GM18498 (cell line): ENCODE measurements around the gene RPL22.

Experiments used
- ATAC-seq: cut with Tn5 transposase; IDR thresholded peaks from one replicate; pipeline ENCODE4 v1.9.1; 2021; ENCODE audit warnings: mild to moderate bottlenecking, moderate library complexity; ENCODE audit not compliant: unreplicated experiment

RPL22 gene

DNA sequence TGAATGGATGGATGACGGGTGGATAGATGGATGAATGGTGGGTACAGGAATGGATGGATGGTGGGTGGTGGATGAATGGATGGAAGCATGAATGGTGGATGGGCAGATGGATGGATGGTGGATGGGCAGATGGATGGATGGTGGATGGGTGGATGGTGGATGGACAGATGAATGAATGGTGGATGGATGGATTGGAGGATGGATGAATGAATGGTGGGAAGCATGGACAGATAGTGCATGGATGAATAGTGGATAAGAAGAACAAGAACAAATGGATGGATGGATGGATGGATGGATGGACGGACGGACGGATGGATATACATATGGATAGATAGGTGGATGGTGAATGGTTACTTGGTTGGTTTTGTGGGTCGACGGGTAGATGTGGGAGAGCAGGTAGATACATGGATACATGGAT, 24.0 kb downstream of the RPL22 start:
- no peak for ATAC-seq

DNA sequence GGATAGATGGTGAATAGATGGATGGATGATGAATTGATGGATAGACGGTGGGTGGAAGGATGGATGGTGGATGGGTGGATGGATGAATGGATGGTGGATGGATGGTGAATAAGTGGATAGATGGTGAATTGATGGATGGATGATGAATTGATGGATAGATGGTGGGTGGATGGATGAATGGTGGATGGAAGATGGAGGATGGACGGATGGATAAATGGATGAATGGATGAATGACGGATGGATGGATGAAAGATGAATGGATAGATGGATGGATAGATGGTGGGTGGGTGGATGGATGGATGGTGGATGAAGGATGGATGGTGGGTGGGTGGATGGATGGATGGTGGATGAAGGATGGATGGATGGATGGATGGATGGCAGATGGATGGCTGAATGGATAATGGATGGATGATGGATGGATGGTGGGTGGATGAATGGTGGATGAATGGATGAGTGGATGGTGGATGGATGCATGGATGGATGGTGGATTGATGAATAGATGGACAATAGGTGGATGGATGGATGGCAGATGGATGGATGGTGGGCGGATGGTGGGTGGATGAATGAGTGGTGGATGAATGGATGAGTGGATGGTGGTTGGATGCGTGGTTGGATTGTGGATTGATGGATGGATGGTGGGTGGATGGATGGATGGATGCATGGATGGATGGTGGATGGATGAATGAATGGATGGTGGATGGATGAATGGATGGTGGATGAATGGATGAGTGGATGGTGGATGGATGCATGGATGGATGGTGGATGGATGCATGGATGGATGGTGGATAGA, 24.6 kb downstream of the RPL22 start:
- ATAC-seq, result no peak

DNA sequence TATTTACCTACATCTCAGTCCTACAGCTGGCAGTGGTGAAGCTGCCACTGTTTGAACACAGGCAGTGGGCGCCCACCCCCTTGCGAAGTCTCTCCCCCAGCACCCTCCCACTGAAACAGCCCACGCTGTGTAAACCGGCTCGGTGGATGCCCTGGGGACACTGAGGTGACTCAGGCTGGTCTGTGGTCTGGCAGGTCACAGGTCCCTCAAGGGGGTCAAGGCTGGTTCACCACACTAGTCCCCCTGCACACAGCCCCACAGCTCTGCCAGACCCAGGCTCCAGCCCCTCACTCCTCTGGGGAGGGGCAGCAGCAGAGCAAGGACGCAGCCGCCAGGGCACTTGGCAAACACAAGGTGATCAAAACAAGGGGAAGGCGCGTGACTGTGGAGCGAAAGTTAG, 26.8 kb downstream of the RPL22 start:
- no peak for ATAC-seq

DNA sequence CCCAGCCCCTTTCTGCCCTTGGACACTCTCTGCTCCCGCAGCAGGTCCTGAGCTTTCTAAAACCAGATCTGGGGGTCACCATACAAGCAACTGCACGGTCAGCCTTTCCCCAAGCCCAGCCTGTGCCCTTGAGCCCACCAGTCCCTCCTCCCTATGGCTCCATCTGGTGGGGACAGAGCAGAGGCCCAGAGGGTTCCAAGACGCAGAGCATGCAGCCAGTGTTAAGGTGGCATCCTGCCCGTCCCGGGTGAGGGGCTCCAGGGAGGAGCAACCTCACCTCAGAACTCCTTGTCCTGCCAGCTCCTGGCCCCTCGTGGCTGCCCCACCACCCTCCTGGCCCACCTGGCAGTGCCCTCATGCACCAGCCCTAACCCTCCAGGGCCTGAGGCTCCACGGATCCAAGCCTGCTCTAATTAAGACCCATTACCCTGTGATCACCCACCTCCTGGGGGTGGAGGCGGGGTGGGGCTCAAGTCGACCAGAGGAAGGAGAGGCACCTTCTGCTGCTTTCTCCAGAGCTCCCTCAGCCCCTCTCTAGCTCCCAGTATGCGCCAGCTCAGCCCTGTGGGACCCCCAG, 27.8 kb downstream of the RPL22 start:
- no peak for ATAC-seq

DNA sequence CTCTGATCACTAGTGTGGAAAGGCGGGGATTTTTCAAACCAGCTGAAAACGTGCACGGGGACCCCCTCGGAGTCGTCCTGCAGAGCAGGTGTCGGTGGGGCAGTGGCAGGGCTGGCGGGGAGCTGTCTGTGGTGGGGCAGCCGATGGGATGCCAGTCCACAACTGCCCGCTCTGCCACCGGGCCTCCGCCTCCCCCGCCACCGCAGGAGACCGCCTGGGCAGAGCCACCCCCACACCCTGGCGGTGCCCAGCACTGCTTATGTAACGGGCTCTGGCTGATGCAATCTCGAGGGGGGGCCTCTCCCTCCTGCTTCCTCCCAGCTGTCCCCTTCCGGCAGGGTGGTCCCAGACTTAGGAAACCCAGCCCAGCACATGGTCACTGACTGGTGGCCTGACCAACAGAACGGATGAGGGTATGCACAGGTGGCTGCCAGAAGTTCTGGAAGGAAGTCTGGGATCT, 28.6 kb downstream of the RPL22 start:
- ATAC-seq, result no peak

DNA sequence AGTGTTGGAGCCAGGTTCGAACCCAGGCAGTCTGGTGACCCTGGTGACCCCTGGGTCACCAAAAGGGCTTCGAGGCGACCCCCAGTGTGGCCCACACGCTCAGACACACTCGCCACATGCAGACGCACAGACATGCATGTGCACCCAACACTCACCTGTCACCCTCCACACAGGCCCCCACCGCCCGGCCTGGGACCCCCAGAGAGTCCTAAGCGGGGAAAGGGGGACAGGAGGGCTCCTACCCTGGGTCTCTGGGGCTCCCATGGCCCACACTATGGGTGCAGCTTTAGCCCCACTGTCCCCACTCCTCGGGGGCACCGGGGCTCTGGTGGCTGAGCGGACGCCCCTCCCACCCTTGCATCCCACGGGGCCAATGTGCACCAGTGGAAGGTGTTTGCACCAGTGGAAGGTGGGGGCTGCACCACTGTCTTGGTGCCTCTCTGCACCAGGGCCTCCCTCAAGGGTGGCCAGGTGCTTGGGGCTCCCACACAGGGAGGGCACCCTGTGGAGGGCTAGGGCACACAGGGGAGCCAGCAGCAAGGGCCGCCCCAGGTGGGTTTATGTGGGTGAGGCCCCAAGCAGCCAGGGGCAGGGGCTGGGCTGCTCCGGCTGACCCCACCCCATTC, 29.2 kb downstream of the RPL22 start:
- no peak for ATAC-seq

DNA sequence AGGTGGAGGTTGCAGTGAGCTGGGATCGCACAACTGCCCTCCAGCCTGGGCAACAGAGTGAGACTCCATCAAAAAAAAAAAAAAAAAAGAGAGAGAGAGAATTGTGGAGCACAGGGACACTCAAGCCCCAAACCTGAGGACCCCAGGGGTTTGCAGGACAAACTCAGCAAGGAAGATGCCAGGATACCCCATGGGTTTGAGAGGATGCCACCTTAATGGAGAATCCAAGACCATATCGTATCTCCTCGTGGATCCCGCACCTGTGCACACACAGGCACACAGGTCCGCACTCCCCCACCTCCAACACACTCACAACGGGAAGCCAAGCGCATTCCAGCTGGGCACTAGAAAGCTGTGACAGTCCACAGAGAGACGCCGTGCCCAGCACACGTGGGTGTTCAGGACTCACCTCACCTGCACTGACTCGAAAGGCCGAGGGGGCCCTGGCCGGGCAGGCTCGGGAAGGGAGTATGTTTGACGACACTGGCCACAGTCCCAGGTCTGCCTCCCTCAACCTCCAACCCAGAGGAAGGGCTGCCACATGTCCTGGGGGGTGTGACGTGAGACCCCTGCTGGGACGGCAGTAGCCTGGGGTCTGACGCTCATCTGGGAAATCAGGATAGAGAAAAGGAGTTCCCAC, 30.3 kb downstream of the RPL22 start:
- ATAC-seq, result no peak

DNA sequence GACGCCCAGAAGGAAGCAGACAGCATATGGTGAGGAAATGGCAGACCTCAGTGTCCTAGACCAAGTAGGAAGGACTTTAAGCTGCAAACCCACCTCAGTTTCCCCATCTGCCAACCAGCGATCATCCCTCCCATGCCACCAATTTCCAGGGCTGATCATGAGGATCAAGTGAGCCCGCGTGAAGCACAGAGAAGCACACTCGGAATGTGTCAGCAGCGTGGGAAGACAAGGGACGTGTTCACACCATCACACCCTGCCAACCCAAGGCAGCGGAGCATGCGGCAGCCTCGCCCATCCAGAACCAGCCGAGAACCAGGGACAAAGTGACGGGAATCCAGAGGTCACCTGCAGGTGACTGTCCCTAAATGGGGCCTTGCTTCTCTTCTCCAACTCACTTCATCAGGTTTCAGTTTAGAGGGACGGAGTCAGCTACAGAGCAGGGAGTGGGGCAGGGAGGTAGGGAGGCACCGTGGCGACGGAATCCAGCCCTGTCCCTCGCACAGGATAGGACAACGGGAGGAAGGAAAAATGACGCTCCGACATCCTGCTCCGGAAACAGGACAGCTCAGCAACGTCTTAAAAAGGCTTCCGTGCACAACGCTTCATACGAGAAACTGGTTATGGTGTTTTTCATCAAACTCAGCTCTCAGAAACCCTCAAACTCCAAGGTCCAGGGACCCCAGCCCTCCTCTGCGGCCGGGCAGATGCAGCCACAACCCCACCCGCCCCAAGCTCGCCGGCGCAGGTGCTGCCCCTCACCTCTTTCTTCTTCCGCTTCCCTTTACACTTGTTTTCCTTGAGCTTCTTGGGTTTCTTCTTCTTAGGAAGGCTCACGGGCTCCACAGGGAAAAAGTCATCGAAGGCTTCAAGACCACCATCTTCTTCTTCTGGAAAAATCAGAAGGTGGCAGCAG, 31.7 kb downstream of the RPL22 start:
- no peak for ATAC-seq

DNA sequence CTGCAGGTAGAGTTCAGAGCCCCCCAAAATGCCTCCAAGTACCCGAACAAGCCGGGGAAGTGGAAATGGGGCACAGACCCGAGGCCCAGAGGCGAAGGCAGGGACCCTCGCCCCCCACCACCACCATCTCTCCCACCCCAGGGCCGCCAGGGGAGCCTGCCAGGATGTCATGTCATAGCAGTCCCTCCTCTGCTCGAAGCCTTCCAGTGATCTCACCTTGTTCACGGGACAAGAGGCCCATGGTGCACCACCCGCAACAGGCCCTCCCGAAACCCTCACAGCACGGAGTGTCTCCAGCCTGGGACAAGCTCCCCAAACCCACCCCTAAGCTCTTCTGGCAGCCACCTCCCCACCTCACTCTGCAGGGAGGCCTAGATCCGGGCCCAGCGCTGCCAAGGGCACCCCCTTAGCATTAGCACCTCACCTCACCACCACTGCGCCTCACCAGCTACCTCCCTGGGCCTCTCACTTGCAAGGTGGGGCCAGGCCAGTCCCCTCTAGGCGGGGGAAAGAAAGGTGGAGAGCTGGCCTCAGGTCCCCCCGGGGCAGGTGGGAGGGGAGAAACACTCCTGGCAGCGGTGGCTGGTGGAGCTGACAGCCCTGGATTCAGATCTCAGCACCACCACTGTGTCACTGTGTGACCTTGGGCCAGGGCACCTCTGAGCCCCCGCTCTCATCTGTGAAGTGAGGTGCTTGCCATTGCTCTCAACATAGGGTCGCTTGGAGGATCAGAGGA, 32.6 kb downstream of the RPL22 start:
- ATAC-seq, result no peak

DNA sequence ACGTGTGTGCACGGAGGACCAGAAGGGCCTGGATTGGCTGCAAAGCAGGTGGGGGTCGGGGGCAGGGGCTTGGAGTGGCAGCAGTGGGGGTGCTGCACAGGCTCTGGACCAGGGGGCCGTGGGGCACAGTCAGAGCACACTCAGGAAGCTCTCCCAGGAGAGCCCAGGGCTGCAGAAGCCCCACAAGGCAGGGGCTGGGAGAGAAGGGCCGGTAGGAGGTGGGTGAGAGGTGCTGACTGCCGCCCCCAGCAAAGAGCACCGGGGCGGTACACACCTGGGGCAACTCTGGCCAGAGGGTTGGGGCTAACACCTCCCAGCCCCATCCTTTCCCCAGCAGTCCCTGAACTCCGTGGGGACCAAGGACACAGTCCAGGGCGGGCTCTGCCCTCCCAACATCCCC, 33.2 kb downstream of the RPL22 start:
- ATAC-seq, result no peak

DNA sequence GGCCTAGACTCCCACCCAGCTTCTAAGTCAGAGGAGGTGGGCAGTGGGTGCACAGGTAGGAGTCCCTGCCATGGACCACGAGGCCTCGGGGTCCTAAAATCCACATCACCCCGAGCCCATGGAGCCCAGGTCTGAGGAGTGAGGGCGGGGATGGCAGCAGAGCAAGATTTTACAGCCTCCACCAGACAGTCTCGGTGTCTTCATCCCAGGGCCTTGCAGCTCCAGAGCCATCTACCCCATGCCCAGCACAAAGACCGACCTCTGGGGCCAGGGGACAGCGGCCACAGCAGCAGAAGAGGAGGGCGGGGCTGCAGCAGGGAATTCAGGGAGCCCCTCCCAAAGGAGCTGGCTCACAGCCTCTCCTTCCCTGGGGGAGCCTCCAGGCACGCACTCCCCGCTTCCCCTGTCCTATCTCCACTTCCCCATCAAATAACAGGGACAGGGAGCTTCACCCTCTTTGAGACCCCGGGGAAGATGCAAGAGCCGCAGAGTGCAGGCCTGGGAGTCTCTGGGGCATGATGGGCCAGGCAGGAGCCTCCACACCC, 33.9 kb downstream of the RPL22 start:
- no peak for ATAC-seq

DNA sequence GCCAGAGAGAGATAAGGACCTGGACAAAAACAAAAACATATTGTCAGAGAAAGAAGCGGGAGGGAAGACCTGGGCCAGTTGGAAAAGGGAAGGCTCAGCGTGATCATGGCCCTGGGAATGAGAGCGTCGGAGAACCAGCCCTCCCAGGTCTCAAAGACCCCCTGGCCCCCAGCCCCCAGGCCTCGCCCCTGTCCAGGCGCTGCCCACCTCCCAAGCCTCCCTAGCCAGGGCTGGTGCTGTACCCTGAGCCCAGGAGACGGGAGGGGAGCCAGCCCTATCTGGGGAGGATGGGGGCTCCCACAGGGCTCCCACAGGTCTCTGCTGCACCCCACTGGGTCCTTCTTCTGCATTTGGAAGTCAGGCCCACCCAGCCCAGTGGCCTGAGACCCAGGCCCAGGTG, 34.4 kb downstream of the RPL22 start:
- ATAC-seq, result no peak

DNA sequence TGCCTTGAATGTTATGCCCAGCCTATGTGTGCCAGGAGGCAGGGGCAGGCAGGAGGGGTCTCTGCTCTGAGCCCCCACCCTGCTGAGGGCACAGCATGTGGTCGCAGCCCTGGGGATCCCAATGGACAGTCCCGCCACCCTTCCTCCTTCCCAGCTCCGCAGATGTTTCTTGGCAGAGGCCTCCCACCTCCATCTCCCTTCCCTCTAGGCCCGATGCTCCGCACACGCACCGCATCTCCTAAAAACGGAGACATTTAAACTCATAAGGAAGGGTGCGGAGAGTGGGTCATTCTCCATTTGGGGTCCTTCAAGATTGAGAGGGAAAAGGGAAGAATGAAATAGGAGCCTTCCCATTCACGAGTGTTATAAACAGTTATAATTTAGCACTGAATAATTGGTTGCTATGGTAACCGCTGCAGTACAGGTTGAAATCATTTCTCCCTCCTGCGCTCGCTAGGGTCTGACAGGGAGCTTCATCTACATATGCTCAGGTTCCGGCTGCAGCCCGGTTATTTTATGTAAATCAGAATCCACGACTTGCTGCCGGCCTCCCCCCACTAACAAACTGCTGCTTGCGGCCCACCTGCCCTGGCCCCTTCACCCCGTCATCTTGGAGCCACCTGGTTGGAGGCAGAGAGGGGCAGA, 35.3 kb downstream of the RPL22 start:
- ATAC-seq, result no peak

DNA sequence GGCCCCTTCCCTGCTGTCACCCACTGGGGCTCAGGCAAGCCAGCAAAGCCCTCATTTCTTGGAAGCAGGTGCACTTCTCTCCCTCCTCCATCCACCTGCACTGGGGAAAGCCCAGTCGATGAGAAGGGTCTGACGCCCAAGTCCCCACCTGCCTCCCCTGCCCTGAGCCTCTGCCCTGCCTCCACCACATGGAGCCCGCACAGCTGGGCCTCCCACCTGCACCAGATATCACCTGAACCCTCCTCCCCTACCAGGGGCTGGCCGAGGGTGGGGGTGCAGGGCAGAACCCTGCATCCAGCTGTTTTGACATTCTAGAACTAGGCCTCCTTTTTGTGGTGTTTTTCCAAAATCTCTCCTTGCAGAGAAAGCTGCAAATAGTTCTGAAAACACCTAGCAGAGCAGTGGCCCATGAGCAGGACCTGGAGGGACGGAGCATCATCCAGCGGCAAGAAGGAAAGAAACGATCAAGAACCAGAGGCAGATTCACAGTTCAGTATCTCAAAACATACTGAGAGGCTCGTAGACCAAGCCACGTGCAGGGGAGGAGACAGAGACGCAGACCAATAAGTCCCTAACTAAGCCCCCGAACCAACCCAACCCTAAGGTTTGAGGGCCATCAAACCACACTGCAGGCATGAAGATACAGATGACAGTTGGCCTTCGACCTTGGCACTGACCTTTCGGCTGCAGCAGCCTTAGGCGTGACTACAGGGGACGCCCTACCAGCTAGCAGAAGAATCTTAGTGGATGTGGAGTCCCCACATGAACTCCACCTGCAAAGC, 36.0 kb downstream of the RPL22 start:
- ATAC-seq, result no peak

DNA sequence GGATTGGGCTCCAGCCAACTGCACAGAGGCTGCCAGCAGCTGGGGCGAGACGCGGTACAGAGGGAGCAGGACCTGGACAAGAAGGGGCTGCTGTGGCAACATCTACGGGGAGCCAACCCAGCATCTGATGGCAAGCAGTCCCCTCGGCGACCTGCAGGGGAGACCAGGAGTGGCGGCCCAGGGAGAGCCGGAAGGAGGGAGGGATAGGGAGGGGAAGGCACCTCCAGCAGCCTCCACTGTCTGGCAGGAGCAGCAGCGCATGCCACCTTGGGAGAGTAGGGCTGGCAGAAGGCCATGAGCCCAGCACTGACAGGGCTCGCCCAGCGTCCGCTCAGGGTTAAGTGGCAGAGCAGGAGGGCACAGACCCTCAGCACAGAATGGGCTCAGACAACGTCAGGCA, 36.6 kb downstream of the RPL22 start:
- ATAC-seq, result no peak

DNA sequence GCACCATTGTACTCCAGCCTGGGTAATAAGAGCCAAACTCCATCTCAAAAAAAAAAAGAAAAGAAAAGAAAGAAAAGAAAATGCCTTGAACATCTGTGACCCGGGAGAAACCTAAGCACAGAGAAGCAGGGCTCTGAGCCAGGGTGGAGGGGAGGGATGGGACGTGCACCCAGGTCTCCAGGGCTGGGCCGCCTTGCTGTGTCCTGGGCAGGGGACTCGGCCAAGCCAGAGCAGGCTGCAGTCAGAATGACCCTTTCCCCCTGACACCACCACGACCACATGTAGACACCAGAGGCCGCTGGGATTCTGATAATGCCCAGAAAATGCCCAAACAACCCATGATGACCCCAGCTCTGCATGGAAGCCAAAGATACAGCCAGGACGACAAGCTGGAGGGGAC, 37.1 kb downstream of the RPL22 start:
- no peak for ATAC-seq

DNA sequence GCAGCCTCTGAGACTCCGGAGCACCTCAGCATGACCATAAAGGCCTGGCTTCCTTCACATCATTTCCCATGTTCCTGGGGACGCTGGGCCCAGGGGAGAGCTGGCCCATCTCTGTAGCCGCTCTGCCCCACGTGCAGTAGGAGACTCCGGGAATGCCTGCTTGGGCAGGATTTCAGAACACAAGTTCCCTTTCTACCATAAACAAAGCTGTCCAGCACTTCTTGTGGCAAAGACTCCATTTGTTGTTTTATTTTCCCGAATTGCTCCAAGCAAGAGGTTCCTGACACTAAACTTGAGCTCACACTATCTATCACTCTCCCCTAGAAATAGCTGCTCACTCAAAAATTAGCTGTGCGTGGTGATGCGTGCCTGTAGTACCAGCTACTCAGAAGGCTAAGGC, 41.2 kb downstream of the RPL22 start:
- no peak for ATAC-seq

DNA sequence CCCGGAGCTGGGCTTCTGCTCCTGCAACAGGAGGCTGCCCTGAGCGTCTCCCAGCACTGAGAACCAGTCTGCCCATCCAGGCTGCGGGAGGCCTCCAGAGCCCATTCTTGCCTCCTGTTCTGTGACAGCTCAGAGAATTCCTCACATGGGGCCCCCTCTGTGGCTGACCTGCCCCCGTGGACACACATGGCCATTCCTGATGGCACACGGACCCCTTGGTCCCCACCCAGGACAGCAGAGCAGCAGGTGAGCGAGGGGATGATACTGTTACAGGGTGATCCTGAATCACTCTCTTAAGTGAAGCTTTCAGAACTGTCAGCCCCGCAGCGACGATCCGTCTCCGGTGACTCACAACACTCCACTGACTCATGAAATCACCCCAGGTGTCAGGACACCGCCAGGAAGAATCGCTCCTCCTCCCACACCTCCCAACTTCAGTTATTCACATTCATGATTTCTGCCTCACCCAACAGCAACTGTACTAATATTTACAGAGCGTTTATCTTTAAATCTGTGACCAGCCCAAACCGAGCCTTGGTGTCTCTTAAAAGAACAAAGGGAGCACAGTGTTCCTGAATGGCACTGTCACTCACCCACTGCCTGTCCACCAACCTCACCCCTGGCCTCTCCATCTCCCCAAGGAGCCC, 41.7 kb downstream of the RPL22 start:
- no peak for ATAC-seq
